DMS153 (cell line): ENCODE results near the gene OPCML.

ENCODE experiments used
- DNase-seq: peaks from one replicate; lab custom pipeline; 2025; lab: John Stamatoyannopoulos, UW

The OPCML gene

GRCh38 chr11:133408936-133409335, 123.4 kb downstream of the OPCML start:
- DNase-seq, result no peak

GRCh38 chr11:133408402-133408801, 123.9 kb downstream of the OPCML start:
- DNase-seq, result no peak

GRCh38 chr11:133406489-133406888, 125.8 kb downstream of the OPCML start:
- no peak for DNase-seq

DNA sequence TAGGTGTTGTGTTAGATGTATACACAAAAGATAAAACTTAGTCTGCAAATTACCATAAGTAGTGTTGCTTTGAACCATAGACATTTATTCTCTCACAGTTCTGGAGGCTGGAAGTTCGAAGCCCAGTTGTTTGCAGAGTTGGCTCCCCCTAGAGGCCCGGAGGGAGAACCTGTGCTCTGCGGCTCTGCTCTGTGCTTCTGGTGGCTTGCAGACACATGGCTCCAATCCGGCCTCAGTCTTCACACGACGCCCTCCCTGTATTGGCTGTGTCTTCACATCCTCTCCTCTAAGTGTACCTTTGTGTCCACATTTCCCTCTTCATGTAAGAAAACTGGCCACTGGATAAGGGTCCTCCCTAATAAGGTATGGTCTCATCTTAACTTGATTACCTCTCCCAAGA, 128.4 kb downstream of the OPCML start:
- no peak for DNase-seq

- DNase-seq, result no peak
Observed at GRCh38 chr11:133402551-133402950, 129.8 kb downstream of the OPCML start.

DNA sequence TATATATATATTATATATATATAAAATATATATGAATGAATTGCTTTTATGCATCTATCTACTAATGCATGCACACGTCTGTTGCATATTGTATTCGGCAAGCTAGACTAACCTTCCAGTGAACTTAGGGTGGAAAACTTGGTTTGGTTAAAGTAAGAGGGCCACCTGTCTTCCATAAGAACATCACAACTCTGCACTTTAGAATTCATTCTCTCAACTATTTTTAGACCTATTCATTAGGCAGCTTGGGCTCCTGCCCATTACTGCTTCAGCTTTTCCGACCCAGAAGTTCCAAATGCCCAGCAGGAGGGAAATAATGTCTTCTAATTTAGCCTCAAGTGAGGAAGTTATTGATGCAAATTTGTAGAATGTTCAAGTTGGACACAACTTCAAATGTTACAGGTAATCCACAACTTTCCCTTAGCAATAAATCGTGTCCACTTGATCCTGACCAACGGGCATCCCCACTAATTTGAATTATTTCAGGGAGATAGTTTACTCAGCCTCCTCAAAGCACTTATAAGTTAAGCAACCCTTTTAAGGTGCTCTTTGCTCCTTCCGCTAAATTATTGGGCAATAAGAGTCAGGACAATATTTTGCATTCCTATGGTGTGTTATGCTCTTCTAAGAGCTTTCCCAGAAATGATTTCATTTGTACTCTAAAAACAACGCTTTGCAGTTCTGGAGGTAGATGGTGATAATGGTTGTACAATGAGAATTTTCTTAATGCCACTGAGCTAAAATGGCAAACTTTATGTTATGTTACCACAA, 132.3 kb downstream of the OPCML start:
- DNase-seq, result no peak

DNA sequence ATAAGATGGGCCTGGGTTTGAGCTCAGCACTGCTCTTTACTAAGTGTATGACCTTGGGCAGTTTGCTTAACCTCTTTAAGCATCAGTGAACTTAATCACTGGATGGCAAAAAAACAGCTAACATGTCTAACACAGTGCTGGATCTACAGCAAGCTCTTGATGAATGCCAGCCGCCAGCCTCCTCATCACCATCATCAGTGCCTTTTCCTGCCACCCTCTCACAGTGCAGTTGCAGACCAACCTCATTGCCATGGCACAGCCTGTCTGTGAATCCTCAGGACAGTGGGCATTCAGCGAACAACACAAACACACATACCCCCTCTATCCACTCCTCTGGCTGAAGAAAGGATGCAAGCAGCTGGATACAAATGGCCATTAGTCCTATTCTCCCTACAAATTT, 133.0 kb downstream of the OPCML start:
- no peak for DNase-seq

GRCh38 chr11:133390803-133391202, 141.5 kb downstream of the OPCML start:
- DNase-seq, result no peak

DNA sequence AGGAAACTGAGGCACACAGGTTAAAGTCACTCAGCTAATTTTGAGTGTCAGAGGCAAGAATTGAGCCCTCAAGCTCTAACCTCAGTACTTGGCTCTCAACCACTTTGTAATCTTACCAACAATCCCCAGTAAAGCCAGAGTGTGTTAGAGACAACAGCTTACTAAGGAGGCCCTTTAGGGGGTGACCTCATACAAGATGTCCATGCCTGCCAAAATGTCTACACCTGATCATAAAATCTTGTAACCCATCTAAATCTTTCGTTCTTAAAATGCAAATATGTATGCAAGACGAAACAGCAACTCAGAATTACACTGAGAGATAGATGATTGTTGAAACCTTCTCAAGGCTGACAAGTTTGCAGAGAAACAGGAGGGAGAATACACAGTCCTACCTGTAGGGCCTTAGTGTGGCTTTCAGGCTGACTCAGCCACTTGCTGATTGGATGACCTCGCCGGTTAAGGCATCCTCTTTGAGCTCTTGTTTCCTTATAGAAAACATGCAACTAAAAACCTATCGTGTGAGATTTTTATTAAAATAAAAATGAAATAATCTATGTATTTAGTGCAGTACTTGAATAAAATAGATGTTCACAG, 143.2 kb downstream of the OPCML start:
- DNase-seq, result no peak

DNA sequence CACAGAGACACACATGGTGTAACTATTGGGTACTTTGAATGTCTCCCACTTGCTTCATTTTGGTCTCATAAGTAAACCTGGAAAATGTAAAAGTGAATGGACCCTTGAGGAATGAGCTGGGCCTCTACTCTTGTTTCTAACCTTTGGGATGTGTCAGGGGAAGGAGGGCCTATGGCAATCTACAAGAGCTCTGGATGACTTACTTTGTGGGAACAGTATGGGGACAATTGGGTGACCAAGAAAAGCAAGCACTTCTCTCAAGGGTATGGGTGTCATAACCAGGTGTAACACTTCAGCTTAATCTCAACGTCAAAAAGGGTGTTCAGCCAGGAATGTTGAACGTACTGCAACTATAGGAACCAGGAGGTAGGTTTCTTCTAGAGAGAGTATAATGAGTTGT, 144.0 kb downstream of the OPCML start:
- DNase-seq, result no peak

GRCh38 chr11:133386852-133387251, 145.4 kb downstream of the OPCML start:
- DNase-seq, result no peak

- peak; percentile 57 for DNase-seq
Observed at GRCh38 chr11:133386262-133386661, 146.0 kb downstream of the OPCML start.

DNA sequence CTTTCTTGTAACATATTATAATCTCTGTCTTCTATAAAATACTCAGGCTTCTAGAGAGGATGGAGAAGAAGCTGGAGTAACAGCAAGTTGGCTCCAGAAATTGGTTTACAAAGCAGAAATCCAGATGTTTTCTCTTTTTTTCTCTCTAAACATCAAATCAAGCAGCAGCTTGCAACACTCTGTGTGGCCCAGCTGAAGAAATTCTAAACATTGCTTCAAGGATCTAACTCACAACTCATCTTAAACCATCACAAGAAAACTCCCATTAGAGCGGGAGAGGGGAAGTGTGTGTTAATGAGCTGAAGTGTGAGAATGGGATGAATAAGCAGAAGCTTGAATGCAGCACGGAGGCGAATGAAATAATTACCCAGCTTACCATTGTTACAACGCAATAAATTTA, 146.5 kb downstream of the OPCML start:
- no peak for DNase-seq

- DNase-seq, result no peak
Observed at GRCh38 chr11:133384731-133385130, 147.6 kb downstream of the OPCML start.

- DNase-seq, result no peak
Observed at GRCh38 chr11:133383689-133384088, 148.6 kb downstream of the OPCML start.

- no peak for DNase-seq
Observed at GRCh38 chr11:133383201-133383600, 149.1 kb downstream of the OPCML start.

DNA sequence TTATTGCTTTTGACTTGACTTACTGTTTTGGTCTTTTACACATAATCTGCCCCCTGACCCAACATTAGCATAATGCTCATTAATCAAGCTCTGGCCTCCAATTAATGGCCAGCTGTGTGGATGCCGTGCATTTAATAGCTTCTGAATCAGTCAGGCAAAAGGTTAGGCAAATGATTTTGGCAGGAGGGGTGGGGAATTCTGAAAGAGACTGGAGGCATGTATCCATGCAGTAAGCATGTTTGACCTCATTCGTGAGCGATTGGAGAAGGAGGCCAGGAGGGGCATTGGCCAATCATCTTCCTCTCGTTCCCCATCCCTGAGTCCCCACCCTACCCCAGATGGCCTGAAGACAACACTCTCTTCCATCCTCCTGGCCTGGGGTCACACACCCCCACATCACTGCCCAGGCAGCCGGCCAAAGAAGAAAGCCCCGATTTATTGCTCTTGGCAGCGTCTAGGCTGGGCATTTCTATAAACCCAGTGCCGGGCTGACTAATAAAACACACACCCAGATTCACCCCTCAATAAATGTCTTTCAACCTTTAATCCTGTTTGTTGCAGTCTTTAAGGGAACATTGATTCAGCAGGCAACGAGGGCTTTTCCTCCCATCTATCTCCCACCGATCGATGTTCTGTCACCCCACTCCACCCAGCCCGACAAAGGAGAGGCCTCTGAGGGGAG, 150.0 kb downstream of the OPCML start:
- no peak for DNase-seq

- no peak for DNase-seq
Observed at GRCh38 chr11:133381761-133382130, 150.6 kb downstream of the OPCML start.

- no peak for DNase-seq
Observed at GRCh38 chr11:133366147-133366546, 166.2 kb downstream of the OPCML start.

GRCh38 chr11:133362916-133363315, 169.4 kb downstream of the OPCML start:
- DNase-seq, result no peak

DNA sequence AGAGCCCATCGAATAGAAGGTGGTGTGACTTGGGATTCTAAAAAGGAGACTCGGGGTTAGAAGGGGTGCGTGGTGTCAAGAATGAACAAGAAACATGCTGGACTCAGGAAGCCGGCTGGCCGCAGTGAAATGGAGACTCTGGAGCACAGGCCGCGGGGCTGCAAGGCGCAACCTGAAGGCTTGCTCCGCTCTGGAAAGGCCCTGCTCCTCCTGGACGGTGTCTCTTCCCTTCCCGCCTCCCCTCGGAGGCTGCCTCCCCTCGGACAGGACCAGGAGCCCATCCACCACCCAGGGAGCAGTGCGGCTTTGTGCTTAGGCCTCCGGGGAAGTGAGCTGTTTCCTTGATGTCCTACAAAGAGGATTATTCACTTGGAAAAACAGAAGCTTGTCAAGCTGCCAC, 170.1 kb downstream of the OPCML start:
- DNase-seq, result no peak

GRCh38 chr11:133361689-133361994, 170.7 kb downstream of the OPCML start:
- no peak for DNase-seq

DNA sequence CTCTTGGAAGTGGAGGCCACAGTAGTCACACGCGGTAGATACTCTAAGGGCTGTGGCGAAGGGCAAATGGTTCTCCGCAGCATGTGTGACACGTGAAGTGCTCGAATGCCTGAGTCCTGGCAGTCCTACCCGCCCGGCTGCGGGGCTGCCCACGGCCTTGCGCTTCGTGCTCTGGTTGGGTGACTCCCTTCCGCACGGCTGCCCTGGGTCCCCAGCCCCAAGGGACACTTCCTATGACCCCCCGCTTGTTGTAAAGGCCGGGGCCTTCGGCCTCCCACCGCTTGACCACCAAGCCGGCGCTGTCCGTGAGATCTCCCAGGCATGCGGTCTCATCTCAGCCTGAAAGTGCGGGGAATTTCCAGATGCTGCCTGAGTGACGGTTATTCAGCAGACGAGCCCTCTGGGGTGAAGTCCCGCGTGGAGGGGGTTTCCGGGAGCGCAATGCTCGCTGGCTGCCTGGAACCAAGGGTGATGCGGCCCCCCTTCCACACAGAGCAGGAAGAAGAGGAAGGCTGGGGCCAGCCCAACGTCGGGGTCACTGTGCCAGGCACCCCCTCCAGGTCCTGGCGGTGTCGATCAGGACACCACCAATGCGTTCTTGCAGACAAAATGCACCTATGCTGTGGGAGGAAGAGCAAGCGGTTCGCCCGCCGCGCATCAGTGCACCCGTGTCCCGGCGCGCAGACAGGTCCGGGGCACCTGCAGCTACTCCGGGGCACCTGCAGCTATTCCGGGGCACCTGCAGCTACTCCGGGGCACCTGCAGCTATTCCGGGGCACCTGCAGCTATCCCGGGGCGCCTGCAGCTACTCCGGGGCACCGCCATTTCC, 171.2 kb downstream of the OPCML start:
- no peak for DNase-seq
